B cell (primary cell): ENCODE data around the gene NKG7. TPM values are rescaled to one million over a fixed set of nuclear protein-coding genes. Genes with fewer than 3 reads are reported as not detected.
A peak's percentile ranks its signal among the peaks of the same experiment; 100 is the strongest.
"Not testable (repeated sequence)": the region's sequence is repeated elsewhere in the genome, so short reads cannot be mapped to it uniquely, and the experiment has no call there.

Experiments
- ATAC-seq: fragments of 200-7000 bp; cut with Tn5 transposase; one replicate; pipeline ENCODE4 v1.10.0; 2021; ENCODE audit warnings: low read depth, mild to moderate bottlenecking, moderate number of reproducible peaks, moderate library complexity
- CTCF ChIA-PET: fragments of 350-600 bp; sonication (Branson Sonifier 250); formaldehyde crosslinking; loops from one replicate; lab custom pipeline; 2021; ENCODE audit warnings: antibody characterized with exemption, inconsistent platforms; lab: Charles Lee
- POLR2A ChIA-PET: fragments of 350-600 bp; sonication (Branson Sonifier 250); formaldehyde crosslinking; loops from one replicate; lab custom pipeline; 2021; ENCODE audit warnings: antibody characterized with exemption; lab: Charles Lee
- DNase-seq: peaks from one replicate; pipeline ENCODE4 v3.0.0; 2013
- H2AFZ ChIP-seq: 2 replicates; pipeline ENCODE4 v1.6.1; 2012; ENCODE audit warnings: mild to moderate bottlenecking, low read depth, low read length; ENCODE audit not compliant: insufficient read depth, poor library complexity, severe bottlenecking
- H3K27ac ChIP-seq, 2 donors: 1 replicate in 1 of 2; 2 replicates in 1 of 2; pipeline ENCODE4 v1.5.1; 2012 to 2013; ENCODE audit warnings: low read length in 2 of 2, mild to moderate bottlenecking in 2 of 2, moderate library complexity in 1 of 2
- H3K27me3 ChIP-seq, 4 experiments: fragments of 200-600 bp in 1 of 4; sonication (generic) in 1 of 4; replicated peaks in 1 of 4; 1 replicate in 2 of 4; 2 replicates in 2 of 4; pipeline versions ENCODE4 v1.6.1 to v1.7.0; 2013 to 2016; ENCODE audit warnings: low read length in 3 of 4, mild to moderate bottlenecking in 2 of 4, mixed read lengths in 1 of 4, moderate library complexity in 1 of 4; ENCODE audit not compliant: insufficient read depth in 4 of 4, control insufficient read depth in 3 of 4; ENCODE audit errors: control extremely low read depth in 1 of 4
- H3K36me3 ChIP-seq, 2 experiments: replicated peaks in 1 of 2; 1 replicate in 1 of 2; 2 replicates in 1 of 2; pipeline versions ENCODE4 v1.6.1 to v1.7.1; 2013; ENCODE audit warnings: low read length in 1 of 2; ENCODE audit not compliant: insufficient read depth in 2 of 2, control insufficient read depth in 1 of 2; ENCODE audit errors: control extremely low read depth in 1 of 2, extremely low read depth in 1 of 2
- H3K4me1 ChIP-seq, 2 donors: fragments of 200-600 bp in 1 of 2; sonication (generic) in 1 of 2; 1 replicate in 1 of 2; 2 replicates in 1 of 2; pipeline versions ENCODE4 v1.5.1 to v1.6.1; 2013 to 2017; ENCODE audit warnings: low read length in 2 of 2; ENCODE audit not compliant: control insufficient read depth in 2 of 2, insufficient read depth in 2 of 2
- H3K4me2 ChIP-seq: replicated peaks from 2 replicates; pipeline ENCODE3; 2012; ENCODE audit warnings: mild to moderate bottlenecking, low read depth, low read length; ENCODE audit not compliant: poor library complexity, severe bottlenecking
- H3K4me3 ChIP-seq, 5 experiments: fragments of 200-600 bp in 1 of 5; sonication (generic) in 1 of 5; 1 replicate in 3 of 5; 2 replicates in 2 of 5; pipeline versions ENCODE4 v1.5.1 to v1.7.0; 2011 to 2016; ENCODE audit warnings: low read length in 4 of 5, mild to moderate bottlenecking in 4 of 5, low read depth in 2 of 5, control low read depth in 1 of 5, moderate library complexity in 1 of 5; ENCODE audit not compliant: insufficient read depth in 1 of 5; ENCODE audit errors: control extremely low read depth in 1 of 5, extremely low read depth in 1 of 5
- H3K79me2 ChIP-seq: fragments of 200-600 bp; sonication (generic); one replicate; pipeline ENCODE4 v1.6.0; 2016; ENCODE audit warnings: low read length; ENCODE audit not compliant: control insufficient read depth, insufficient read depth
- H3K9ac ChIP-seq: fragments of 200-600 bp; sonication (generic); 2 replicates; pipeline ENCODE4 v1.6.1; 2017; ENCODE audit warnings: mild to moderate bottlenecking, low read length, moderate library complexity
- H3K9me3 ChIP-seq, 3 donors: one replicate each; pipeline versions ENCODE4 v1.6.1 to v1.7.1; 2013; ENCODE audit warnings: low read length in 2 of 3; ENCODE audit not compliant: control insufficient read depth in 2 of 3, insufficient read depth in 1 of 3; ENCODE audit errors: control extremely low read depth in 1 of 3
- H4K20me1 ChIP-seq: 2 replicates; pipeline ENCODE4 v1.6.0; 2012; ENCODE audit warnings: mild to moderate bottlenecking, low read length; ENCODE audit not compliant: insufficient read depth, control insufficient read depth, poor library complexity, severe bottlenecking
- H3K27ac Mint-ChIP-seq: one replicate; pipeline ENCODE4 v1.8.0; 2021; ENCODE audit warnings: mixed read lengths
- H3K27me3 Mint-ChIP-seq: one replicate; pipeline ENCODE4 v1.8.0; 2021; ENCODE audit warnings: mixed read lengths
- H3K4me1 Mint-ChIP-seq: one replicate; pipeline ENCODE4 v1.8.0; 2021; ENCODE audit warnings: mixed read lengths
- H3K4me3 Mint-ChIP-seq: one replicate; pipeline ENCODE4 v1.8.0; 2021; ENCODE audit warnings: mixed read lengths
- H3K9me3 Mint-ChIP-seq: one replicate; pipeline ENCODE4 v1.8.0; 2022; ENCODE audit warnings: mixed read lengths; ENCODE audit not compliant: insufficient read depth
- CTCF ChIP-seq: fragments of 200-600 bp; IDR thresholded peaks from one replicate; pipeline ENCODE4 v1.8.0; 2022; ENCODE audit warnings: antibody characterized with exemption, mild to moderate bottlenecking
- EZH2 ChIP-seq: IDR thresholded peaks from 2 replicates; pipeline ENCODE4 v1.6.1; 2012; ENCODE audit warnings: borderline replicate concordance, low read depth, mild to moderate bottlenecking, moderate library complexity, low read length; ENCODE audit not compliant: insufficient read depth, poor library complexity, severe bottlenecking
- WGBS: methylation state at CpG from one replicate; pipeline ENCODE4 v1.1.5; 2013; ENCODE audit warnings: missing lambda C conversion rate; ENCODE audit not compliant: insufficient coverage; 5-methylcytosine and 5-hydroxymethylcytosine counted together
- intact Hi-C: fragments of 100-400 bp; cut with micrococcal nuclease; formaldehyde crosslinking; loops from one replicate; pipeline ENCODE4 v1.10.0; 2022
- polyA plus RNA-seq: library from polyadenylated mRNA; depleted of rRNA; stranded (reverse); fragments of >200 nt; gene quantifications from 2 replicates; pipeline ENCODE4 v1.2.3, GENCODE V29; 2012
- total RNA-seq, 2 donors: library from RNA; stranded (reverse); fragments of 120-200 nt in 1 of 2; gene quantifications; 1 replicate in 1 of 2; 2 replicates in 1 of 2; pipeline versions ENCODE4 v1.2.3 to v1.2.4, GENCODE V29; 2013 to 2022

The NKG7 gene
- total and polyA plus RNA-seq, 2 donors (not counting 1 experiment from before 2014, with no cell fraction given), result 1.9 to 6.6 TPM

GRCh38 chr19:51398096-51398704 is 25.7 kb upstream of the NKG7 start:
- peak; percentile 56 for DNase-seq
- intact Hi-C loops, result loop anchor here (1.0 kb wide), 3 partner anchors 19 to 263 kb away; partner anchors contain the start of gene SIGLEC10

GRCh38 chr19:51397453-51397852 is 25.0 kb upstream of the NKG7 start:
- H3K4me3 ChIP-seq, DNase-seq, H4K20me1 ChIP-seq, H3K4me3 Mint-ChIP-seq, H3K4me2 ChIP-seq, H3K27ac ChIP-seq, H2AFZ ChIP-seq, H3K79me2 ChIP-seq, H3K9ac ChIP-seq, H3K9me3 Mint-ChIP-seq, ATAC-seq, intact Hi-C loops, H3K36me3 ChIP-seq, H3K27me3 ChIP-seq, POLR2A ChIA-PET, H3K27me3 Mint-ChIP-seq: not testable (repeated sequence)
- H3K4me1 Mint-ChIP-seq, result peaks cover 24% of the 10 kb centered on the region
- Histone ChIP-seq H3K4me1 (peaks cover 14 to 22% of the 10 kb centered on the region in 2 donors), H3K9me3 (peaks cover 2 to 14% (median 11%) of the 10 kb centered on the region in 3 donors)
- H3K27ac Mint-ChIP-seq, result peak overlapping the region; percentile 6
- WGBS, result 96% methylated on average over 9 of the region's 9 CpGs
- CTCF ChIA-PET, result interaction anchor here (1.0 to 9.2 kb wide), 10 partner anchors 9 to 264 kb away, joined by 3 to 98 read pairs (median 9); partner anchors contain the start of gene SIGLEC10

More at GRCh38 chr19:51398096-51398704, 25.7 kb upstream of the NKG7 start:
- Histone ChIP-seq H3K79me2 (no peaks in the 10 kb centered on the region), H2AFZ (no peak overlapping the region), H3K4me2 (no peak overlapping the region), H4K20me1 (no peaks in the 10 kb centered on the region), H3K9ac (no peak overlapping the region), H3K27me3 (no peaks in the 10 kb centered on the region), H3K9me3 (peaks cover 2 to 19% (median 15%) of the 10 kb centered on the region in 3 donors), H3K27ac (no peak overlapping the region), H3K4me1 (peaks cover 14 to 22% of the 10 kb centered on the region in 2 donors), H3K36me3 (no peaks in the 10 kb centered on the region), H3K4me3 (no peak overlapping the region)
- POLR2A ChIA-PET, result no interaction called here
- H3K9me3 Mint-ChIP-seq, result no peaks in the 10 kb centered on the region
- 100% methylated on average over 1 of the region's 7 CpGs for WGBS
- peaks cover 24% of the 10 kb centered on the region for H3K4me1 Mint-ChIP-seq
- no peaks in the 10 kb centered on the region for H3K27me3 Mint-ChIP-seq
- ATAC-seq, result no peak
- H3K27ac Mint-ChIP-seq, result peak overlapping the region; percentile 6
- TF ChIP-seq CTCF (peak; percentile 80), EZH2 (no peak)
- CTCF ChIA-PET, result interaction anchor here (0.5 to 9.2 kb wide), 14 partner anchors 9 to 437 kb away, joined by 3 to 98 read pairs (median 6); partner anchors contain the start of gene SIGLEC10
- no peak overlapping the region for H3K4me3 Mint-ChIP-seq
